Esophagus muscularis mucosa (tissue), 4 donors: Measurements from ENCODE around the gene ITGA5. TPM values are rescaled to one million over a fixed set of nuclear protein-coding genes. Genes with fewer than 3 reads are reported as not detected.

Source experiments
- DNase-seq: peaks from one replicate; pipeline ENCODE4 v3.0.0-alpha.2; 2017; ENCODE audit errors: extremely low spot score
- H3K27ac ChIP-seq, 4 donors: fragments of 200-600 bp; sonication (generic); replicated peaks in 1 of 4; 1 replicate in 3 of 4; 2 replicates in 1 of 4; pipeline ENCODE4 v1.5.1; 2016 to 2019; ENCODE audit warnings: mild to moderate bottlenecking in 1 of 4
- H3K27me3 ChIP-seq, 4 donors: fragments of 200-600 bp; sonication (generic); one replicate each; pipeline versions ENCODE4 v1.5.1 to v1.6.0; 2016 to 2019
- H3K36me3 ChIP-seq, 4 donors: fragments of 200-600 bp; sonication (generic); one replicate each; pipeline ENCODE4 v1.5.1; 2016 to 2019
- H3K4me1 ChIP-seq, 4 donors: fragments of 200-600 bp; sonication (generic); one replicate each; pipeline ENCODE4 v1.5.1; 2016 to 2019
- H3K4me3 ChIP-seq, 4 donors: fragments of 200-600 bp; sonication (generic); 1 replicate in 2 of 4; 2 replicates in 2 of 4; pipeline ENCODE4 v1.5.1; 2016 to 2019; ENCODE audit warnings: mild to moderate bottlenecking in 4 of 4, moderate library complexity in 1 of 4
- H3K9me3 ChIP-seq, 4 donors: fragments of 200-600 bp; sonication (generic); 1 replicate in 3 of 4; 2 replicates in 1 of 4; pipeline ENCODE4 v1.5.1; 2016 to 2019
- EP300 ChIP-seq: sonication (generic); formaldehyde crosslinking; IDR thresholded peaks from one replicate; pipeline ENCODE4 v1.6.1; 2017; ENCODE audit warnings: antibody characterized with exemption
- POLR2A ChIP-seq: fragments of 450-650 bp; IDR thresholded peaks from one replicate; pipeline ENCODE4 v1.6.1; 2017; ENCODE audit warnings: antibody characterized with exemption, moderate library complexity, mild to moderate bottlenecking, low read depth
- POLR2AphosphoS5 ChIP-seq, 2 donors: sonication (generic); formaldehyde crosslinking; IDR thresholded peaks; one replicate each; pipeline ENCODE4 v1.6.1; 2017; ENCODE audit warnings: antibody characterized with exemption in 2 of 2
- WGBS: methylation state at CpG from one replicate; pipeline ENCODE4 v1.1.5; 2018; 5-methylcytosine and 5-hydroxymethylcytosine counted together
- intact Hi-C: fragments of 100-400 bp; cut with DNase I; formaldehyde crosslinking; loops from one replicate; pipeline ENCODE4 v1.15.1; 2023
- total RNA-seq, 4 donors: library from RNA; depleted of rRNA; stranded (reverse); fragments of >200 nt; gene quantifications; one replicate each; pipeline versions ENCODE4 v1.1.0 to v1.2.1, GENCODE V29; 2016
- TF ChIP-seq, protein P1 (sequence below), 3 experiments: fragments of 200-600 bp in 2 of 3; fragments of 450-650 bp in 1 of 3; sonication (generic) in 2 of 3; IDR thresholded peaks; one replicate each; pipeline ENCODE4 v1.5.1; 2017 to 2019; ENCODE audit warnings: antibody characterized with exemption in 3 of 3, mild to moderate bottlenecking in 2 of 3, moderate library complexity in 1 of 3

ITGA5 gene
- total RNA-seq, 4 donors from 2014 or later: 264 to 785 (median 602) TPM

- H3K36me3 ChIP-seq: no peaks in the 10 kb centered on the region
- TF ChIP-seq, protein P1, sequence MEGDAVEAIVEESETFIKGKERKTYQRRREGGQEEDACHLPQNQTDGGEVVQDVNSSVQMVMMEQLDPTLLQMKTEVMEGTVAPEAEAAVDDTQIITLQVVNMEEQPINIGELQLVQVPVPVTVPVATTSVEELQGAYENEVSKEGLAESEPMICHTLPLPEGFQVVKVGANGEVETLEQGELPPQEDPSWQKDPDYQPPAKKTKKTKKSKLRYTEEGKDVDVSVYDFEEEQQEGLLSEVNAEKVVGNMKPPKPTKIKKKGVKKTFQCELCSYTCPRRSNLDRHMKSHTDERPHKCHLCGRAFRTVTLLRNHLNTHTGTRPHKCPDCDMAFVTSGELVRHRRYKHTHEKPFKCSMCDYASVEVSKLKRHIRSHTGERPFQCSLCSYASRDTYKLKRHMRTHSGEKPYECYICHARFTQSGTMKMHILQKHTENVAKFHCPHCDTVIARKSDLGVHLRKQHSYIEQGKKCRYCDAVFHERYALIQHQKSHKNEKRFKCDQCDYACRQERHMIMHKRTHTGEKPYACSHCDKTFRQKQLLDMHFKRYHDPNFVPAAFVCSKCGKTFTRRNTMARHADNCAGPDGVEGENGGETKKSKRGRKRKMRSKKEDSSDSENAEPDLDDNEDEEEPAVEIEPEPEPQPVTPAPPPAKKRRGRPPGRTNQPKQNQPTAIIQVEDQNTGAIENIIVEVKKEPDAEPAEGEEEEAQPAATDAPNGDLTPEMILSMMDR (IDR thresholded peaks at IDR 0.05): no peak
- TF ChIP-seq EP300: no peak
- TF ChIP-seq POLR2A: no peak
- TF ChIP-seq POLR2AphosphoS5 (IDR thresholded peaks at IDR 0.05): no peak
- no peak for DNase-seq
- intact Hi-C loops: no loop called here
- H3K4me1 ChIP-seq: peaks cover 55 to 93% (median 87%) of the 10 kb centered on the region in 4 donors
- H3K27me3 ChIP-seq: no peaks in the 10 kb centered on the region
- H3K4me3 ChIP-seq: no peak overlapping the region
- no peaks in the 10 kb centered on the region for H3K9me3 ChIP-seq
- H3K27ac ChIP-seq: peak overlapping the region; percentile 65 to 86 (median 82)
- 36% methylated on average over 2 of the region's 2 CpGs for WGBS
Measured at GRCh38 chr12:54374562-54375258, 44.4 kb downstream of the ITGA5 start.

- Histone ChIP-seq H3K27ac (peak overlapping the region; percentile 65 to 86 (median 82)), H3K36me3 (no peaks in the 10 kb centered on the region), H3K9me3 (no peaks in the 10 kb centered on the region), H3K4me3 (no peak overlapping the region), H3K27me3 (no peaks in the 10 kb centered on the region), H3K4me1 (peaks cover 58 to 93% (median 89%) of the 10 kb centered on the region in 4 donors)
- no peak for TF ChIP-seq POLR2A
- no peak for TF ChIP-seq EP300
- TF ChIP-seq, protein P1 (IDR thresholded peaks at IDR 0.05): no peak
- no peak for TF ChIP-seq POLR2AphosphoS5 (IDR thresholded peaks at IDR 0.05)
- WGBS: 94% methylated on average over 8 of the region's 10 CpGs
- intact Hi-C loops: no loop called here
- DNase-seq: no peak
Measured at GRCh38 chr12:54373649-54374561, 45.2 kb downstream of the ITGA5 start.

DNA sequence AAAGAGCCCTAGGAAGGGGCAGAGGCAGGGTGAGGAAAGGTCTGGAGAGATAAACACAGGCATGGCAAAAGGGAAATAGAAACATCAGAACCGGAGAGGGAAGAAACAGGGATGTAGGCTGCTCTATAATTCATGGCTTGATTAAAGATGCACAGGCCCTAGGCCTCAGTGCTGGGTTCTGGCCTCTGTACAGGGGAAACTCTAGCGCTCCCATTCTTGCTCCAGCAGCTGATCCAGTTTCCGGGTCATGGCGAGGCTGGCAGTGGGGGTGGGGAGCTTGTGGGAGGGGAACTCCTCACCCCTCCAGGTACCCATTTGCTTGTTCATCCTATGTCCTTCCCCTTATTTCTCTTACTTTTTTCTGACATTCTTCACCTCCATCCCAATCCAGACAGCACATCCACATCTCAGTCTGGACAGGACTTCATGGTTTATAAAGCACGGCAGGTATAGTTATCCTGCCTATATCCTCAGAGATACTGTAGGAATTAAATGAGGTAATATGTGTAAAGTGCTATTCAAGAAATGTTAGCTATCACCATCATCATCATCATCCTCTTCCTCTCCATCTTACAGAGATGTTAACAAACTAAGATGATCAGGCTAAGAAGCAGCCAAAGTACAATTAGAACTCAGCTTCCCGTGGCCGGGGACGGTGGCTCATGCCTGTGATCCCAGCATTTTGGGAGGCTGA is 46.8 kb downstream of the ITGA5 start:
- TF ChIP-seq POLR2A: no peak
- TF ChIP-seq, protein P1 (IDR thresholded peaks at IDR 0.05): no peak
- TF ChIP-seq POLR2AphosphoS5 (IDR thresholded peaks at IDR 0.05): no peak
- no peak for TF ChIP-seq EP300
- no peaks in the 10 kb centered on the region for H3K9me3 ChIP-seq
- H3K4me3 ChIP-seq: no peak overlapping the region
- no peaks in the 10 kb centered on the region for H3K27me3 ChIP-seq
- 55% methylated on average over 8 of the region's 8 CpGs for WGBS
- DNase-seq: no peak
- peaks cover 58 to 90% (median 86%) of the 10 kb centered on the region in 4 donors for H3K4me1 ChIP-seq
- no peaks in the 10 kb centered on the region for H3K36me3 ChIP-seq
- intact Hi-C loops: no loop called here
- peak overlapping the region; percentile 73 to 86 (median 78) for H3K27ac ChIP-seq

DNA sequence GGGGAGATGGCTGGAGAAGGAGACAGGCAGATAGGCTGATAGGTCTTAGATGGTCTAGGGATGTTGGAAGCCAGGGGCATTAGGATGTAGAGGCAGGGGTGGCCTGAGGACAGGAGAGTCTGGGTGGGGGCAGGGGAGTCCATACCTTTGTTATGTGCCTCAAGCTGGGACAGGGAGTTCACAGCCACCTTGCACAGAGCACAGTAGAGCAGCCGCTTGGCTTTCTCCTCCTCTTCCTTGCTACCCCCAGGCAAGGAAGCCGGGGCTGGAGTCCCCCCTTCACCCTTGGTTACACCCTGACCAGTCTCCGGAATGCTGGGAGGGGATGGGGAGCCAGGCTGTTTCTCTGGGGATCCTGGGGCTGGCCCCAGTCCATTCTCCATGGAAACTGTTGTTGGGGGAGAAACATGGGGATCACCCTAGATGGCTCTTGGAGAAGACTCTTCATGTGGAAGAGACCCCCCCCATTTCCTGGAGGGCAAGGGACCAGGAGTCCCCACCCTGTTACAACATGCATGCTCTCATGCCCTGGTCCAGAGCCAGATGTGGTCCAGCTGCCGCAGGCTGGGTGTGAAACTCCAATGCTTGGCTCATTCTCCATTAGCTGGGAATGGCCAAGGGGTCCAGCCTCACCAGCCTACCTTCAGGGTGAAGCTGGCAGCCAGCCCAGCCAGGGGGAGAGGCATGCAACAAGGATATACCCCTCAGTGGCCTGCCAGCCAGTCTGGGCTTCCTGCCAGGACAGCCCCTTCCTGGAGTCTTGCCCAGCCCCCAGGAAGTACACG is 47.5 kb downstream of the ITGA5 start:
- TF ChIP-seq POLR2AphosphoS5 (IDR thresholded peaks at IDR 0.05): peak; percentile 32 to 54
- no peak for TF ChIP-seq POLR2A
- TF ChIP-seq EP300: no peak
- no peaks in the 10 kb centered on the region for H3K36me3 ChIP-seq
- H3K4me1 ChIP-seq: peaks cover 58 to 85% (median 83%) of the 10 kb centered on the region in 4 donors
- H3K4me3 ChIP-seq: peak overlapping the region in 2 of 4 donors; percentile 49 to 62
- DNase-seq: no peak
- no peaks in the 10 kb centered on the region for H3K27me3 ChIP-seq
- no peaks in the 10 kb centered on the region for H3K9me3 ChIP-seq
- peak overlapping the region; percentile 73 to 86 (median 78) for H3K27ac ChIP-seq
- intact Hi-C loops: no loop called here
- WGBS: 54% methylated on average over 3 of the region's 5 CpGs
